ENCODE data around the gene SYNRG.
A peak's percentile ranks its signal among the peaks of the same experiment; 100 is the strongest.

Gene SYNRG

DNA sequence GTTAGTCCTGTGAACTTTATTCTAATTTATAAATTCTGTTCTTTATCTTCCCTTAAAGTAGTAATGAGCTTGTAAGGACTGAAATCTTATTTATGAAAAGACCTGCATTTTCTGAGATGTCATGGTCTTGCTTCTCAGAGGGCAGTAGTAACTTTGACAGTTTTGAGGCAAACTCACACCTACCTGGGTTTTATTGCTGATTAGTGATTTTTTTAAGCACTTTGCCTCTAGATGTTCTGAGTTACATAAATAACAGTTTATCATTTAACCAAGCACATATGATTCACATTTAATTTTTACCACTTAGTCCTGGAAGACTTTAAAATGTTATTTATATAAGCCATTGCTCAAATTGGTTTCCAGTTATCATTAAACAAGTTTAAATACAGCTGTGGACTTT lies 108.8 kb downstream of the SYNRG start:
- in situ Hi-C loops (cut with HindIII; ENCODE audit: low pct_unique_long_range_greater_than_20kb, low sequenced_read_pairs): no loop called here

DNA sequence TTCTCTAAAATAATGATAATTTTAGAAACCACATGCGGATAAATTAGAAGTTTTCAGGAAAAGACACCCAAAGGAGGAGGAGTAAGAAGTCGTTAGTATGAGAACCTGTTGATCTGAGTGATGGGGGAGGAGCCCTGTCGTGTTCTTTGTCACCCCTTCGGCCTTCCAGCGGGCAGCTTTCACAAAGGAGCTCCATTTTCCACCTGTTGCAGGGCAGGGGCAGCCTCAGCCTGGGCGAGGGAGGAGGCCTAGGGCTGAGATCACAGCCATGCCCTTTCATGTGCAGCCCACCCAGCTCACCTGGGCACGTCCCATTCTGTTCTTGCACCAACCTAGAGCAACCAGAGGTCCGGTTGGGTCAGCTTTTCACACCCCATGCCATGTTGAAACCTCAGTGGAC lies 114.2 kb downstream of the SYNRG start:
- in situ Hi-C loops (cut with HindIII; ENCODE audit: low pct_unique_long_range_greater_than_20kb, low sequenced_read_pairs): no loop called here
- DNase-seq (ENCODE audit: low read depth in 1 of 2, low spot score in 1 of 2): no peak
- no peak for TF ChIP-seq JUND (IDR thresholded peaks at IDR 0.05; ENCODE audit: low read depth)

More for the DNA sequence above, 108.8 kb downstream of the SYNRG start:
- DNase-seq (ENCODE audit: low read depth in 1 of 2, low spot score in 1 of 2): no peak
- TF ChIP-seq JUND (IDR thresholded peaks at IDR 0.05; ENCODE audit: low read depth): no peak

DNA sequence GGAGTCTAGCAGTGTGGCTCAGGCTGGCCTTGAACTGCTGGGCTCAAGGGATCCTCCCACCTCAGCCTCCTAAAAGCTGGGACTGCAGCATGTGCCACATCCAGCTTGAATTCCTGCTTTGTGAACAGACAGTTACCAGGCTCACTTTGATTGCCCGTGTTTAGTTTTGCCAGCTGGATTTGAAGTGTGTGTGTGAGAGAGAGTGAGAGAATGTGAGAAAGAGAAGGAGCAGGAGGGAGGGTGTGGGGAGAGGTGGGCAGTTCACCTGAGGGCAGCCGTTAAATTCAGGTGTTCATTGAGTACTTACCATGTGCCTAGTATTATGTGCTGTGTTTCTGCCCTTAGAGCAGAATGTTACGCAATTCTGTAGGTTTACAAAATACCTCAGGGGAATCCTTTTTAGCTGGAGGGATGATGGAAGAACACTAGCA lies 114.8 kb downstream of the SYNRG start:
- TF ChIP-seq JUND (IDR thresholded peaks at IDR 0.05; ENCODE audit: low read depth): no peak
- in situ Hi-C loops (cut with HindIII; ENCODE audit: low pct_unique_long_range_greater_than_20kb, low sequenced_read_pairs): no loop called here
- no peak for DNase-seq (ENCODE audit: low read depth in 1 of 2, low spot score in 1 of 2)

DNA sequence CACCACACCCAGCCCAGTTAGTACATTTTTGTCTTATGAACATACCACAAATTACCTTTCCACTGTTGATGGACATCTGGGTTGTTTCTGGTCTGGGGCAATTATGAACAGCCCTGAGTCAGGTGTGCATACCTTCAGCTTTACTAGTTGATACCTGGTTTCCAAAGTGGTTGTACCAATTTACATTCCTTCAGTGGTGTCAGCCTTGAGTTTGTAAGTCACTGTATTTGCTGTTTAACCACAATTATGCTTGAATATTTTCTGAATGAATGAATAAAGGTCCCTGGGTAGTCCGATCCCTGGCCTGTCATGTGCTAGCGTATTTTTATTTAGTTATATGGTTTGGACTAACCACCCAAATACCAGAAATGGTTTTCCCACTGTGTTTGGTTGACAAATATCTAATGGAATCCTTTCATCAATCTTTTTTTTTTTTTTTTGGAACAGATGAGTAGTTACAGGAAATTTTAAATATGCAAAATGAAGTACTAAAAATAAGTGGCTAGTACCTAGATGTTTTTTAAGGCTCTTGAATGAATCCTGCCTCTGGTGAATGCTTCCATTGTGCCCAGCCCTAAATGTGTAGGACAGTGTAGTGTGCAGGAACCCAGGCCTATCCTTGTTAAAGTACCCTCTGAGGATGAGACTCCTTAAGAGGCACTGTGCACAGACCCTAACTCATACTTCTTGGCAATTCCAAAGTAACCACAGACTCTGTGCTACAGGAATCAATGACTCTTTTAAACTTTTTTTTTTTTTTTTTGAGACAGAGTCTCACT lies 115.8 kb downstream of the SYNRG start:
- no peak for TF ChIP-seq JUND (IDR thresholded peaks at IDR 0.05; ENCODE audit: low read depth)
- in situ Hi-C loops (cut with HindIII; ENCODE audit: low pct_unique_long_range_greater_than_20kb, low sequenced_read_pairs): no loop called here
- peak in 1 of 2 experiments; percentile 44 for DNase-seq (ENCODE audit: low read depth in 1 of 2, low spot score in 1 of 2)

DNA sequence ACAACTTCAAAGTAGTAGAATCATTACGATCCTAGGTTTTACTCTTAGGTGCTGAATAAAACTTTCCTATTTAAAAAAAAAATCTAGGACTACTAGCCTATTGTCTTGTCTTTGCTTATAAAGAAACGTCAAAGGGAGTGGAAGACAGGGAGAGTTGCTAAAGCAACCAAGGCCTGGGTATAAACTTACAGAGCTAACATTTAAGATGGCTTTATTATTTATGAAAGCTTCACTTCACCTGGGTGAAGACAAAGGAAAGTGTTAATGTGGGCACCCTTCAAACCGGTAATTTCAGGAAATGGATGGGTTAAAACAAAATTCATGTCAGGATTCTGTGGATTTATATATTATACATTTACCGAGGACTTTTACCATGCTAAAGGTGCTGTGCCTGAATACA lies 117.1 kb downstream of the SYNRG start:
- TF ChIP-seq JUND (IDR thresholded peaks at IDR 0.05; ENCODE audit: low read depth): no peak
- DNase-seq (ENCODE audit: low read depth in 1 of 2, low spot score in 1 of 2): no peak
- in situ Hi-C loops (cut with HindIII; ENCODE audit: low pct_unique_long_range_greater_than_20kb, low sequenced_read_pairs): no loop called here

DNA sequence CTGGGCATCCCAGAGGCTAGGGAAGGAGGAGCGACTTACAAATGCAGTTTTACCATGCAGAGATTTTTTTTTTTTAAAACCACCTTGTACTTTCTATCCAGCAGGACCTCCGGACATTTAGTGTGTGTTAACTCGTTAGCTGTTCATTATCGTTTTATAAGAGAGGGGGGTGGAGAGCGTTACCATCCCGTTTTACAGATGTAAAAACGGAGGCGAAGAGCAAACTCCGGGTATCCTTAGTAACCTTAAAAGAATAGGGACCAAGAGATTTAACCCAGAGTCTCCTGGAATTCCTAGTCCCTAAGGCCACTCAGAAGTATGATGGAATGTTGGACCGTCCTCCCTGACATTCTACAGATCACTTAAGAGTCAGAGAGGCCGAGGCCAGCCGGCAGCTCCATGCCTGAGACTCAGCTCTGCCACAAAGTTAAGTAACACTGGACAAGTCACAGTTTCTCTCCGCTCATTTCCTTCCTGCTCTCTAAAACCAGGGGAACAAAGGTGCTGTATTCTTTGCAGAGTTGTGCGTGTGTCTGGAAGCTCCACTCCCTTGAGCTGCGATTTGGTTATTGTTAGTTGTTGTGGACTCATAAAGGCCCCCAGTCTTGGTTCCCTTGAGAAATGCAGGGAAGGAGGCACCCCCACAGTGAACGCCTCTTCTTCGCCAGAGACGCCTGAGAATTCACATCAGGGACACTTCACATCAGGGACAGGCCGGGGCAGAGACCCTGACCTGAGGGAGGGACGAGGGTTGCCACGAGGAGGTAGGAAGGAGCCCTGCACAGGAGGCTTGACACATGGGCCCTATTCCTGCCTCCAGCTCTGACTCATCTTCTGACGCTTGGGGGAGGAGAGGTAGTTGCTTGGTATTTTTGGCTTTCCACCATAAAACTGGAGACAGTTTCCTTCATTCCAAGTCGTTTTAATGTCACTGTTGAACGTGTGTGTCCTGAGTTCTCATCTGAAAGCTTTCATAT lies 118.3 kb downstream of the SYNRG start:
- TF ChIP-seq JUND (IDR thresholded peaks at IDR 0.05; ENCODE audit: low read depth): peak; percentile 22; the same call in 1 of the 2 replicates
- DNase-seq (ENCODE audit: low read depth in 1 of 2, low spot score in 1 of 2): peak; percentile 85 to 87
- in situ Hi-C loops (cut with HindIII; ENCODE audit: low pct_unique_long_range_greater_than_20kb, low sequenced_read_pairs): no loop called here

DNA sequence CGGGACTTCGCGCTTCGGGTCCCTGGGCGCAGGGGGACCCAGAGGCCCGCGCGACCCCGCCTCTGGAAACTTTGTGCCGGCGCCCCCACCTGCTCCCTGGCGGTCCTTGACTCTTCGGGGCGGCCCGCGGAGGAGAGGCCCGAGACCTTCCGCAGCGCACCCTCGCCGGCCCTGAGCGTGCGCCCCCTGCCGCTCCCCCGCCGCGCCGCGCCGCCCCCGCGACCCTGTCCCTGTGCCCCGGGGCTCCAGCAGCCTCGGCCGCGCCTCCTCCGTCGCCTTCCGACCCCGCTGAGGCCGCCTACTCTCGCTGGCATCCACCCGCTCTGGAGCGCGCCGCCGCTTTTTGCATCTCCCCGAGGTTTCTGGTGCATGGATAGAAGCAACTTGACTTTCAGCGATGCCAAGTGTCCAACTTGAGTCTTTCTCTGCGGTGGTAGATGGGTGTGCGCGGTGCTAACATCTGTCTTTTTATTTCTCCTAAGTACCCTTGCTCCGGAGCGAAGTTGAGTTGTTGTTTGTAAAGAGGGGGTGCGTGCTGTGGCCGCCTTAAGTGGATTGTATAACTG lies 119.1 kb downstream of the SYNRG start:
- TF ChIP-seq JUND (IDR thresholded peaks at IDR 0.05; ENCODE audit: low read depth): no peak
- peak in 1 of 2 experiments; percentile 85 for DNase-seq (ENCODE audit: low read depth in 1 of 2, low spot score in 1 of 2)
- in situ Hi-C loops (cut with HindIII; ENCODE audit: low pct_unique_long_range_greater_than_20kb, low sequenced_read_pairs): no loop called here

DNA sequence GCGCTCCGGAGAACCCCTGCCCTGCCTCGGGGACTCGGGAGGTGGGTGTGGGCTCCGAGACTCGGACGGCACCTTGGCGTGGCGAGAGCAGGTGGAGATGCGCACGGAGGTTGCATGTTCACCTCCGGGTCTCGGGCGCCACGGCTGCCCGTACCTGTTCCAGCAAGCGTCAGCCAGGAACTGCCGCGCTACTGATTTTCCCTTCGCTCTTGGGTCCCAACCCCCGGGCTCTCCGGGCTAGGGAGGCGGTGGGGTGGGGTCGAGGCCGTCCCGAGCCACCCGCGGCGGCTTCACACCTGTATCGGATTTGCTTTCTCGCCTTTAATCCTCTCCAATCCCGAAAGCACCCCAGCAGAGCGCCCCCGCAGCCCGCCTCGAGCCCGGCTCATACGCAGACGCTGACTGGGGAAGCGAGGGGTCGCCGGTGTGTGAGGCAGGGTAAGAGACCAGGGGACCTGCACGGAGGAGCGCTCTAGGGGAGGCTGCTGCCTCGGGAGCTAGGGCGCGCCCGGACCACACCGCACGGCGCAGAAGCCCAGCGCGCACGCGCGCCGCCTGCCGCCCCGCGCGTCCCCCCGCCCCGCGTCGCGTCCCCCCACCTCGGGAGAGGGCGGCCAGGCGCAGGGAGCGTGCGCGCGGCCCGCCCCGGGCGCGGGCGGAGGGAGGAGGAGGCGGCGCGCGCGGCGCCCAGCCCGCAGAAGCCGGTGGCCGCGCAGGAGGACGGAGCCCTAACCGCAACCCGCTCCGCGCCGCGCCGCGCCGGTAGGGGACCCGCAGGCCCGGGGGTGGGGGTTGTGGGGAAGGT lies 119.8 kb downstream of the SYNRG start, which contains the start of gene DUSP14:
TSS of gene DUSP14 (plus strand) at position 695 of the 805 bp plus-strand sequence. CDS start 22,382 bp downstream, outside the sequence.
- TF ChIP-seq JUND (IDR thresholded peaks at IDR 0.05; ENCODE audit: low read depth): no peak
- peak; percentile 92 to 96 for DNase-seq (ENCODE audit: low read depth in 1 of 2, low spot score in 1 of 2)
- in situ Hi-C loops (cut with HindIII; ENCODE audit: low pct_unique_long_range_greater_than_20kb, low sequenced_read_pairs): no loop called here

DNA sequence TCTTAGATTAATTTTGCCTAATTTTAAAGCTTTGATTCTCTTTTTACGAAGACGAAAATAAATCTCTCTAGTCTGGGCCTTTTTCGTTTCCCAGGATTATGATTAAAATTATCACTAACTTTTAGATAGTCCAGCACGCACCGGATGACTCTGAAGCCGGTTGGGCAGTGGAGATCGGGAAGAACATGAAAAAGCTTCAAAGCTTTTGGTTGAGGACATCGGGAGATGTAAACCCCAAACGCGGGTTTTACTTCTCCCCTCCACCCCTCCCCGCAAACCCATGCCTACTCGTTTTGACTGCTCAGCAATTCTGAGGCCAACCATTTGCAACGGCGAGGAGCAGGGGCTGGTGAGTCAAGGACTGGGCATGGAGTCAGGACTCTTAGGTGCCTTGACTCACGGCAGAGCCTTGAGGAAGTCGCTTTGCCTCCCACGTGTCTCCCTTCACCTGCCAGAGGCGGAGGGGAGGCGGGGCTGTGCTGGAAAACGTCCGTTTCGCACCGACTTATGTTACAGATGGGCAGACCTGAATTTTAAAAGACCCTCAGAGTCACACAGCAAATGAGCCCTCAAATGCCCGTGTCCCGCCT lies 120.5 kb downstream of the SYNRG start:
- in situ Hi-C loops (cut with HindIII; ENCODE audit: low pct_unique_long_range_greater_than_20kb, low sequenced_read_pairs): no loop called here
- DNase-seq (ENCODE audit: low read depth in 1 of 2, low spot score in 1 of 2): peak; percentile 83 to 95
- TF ChIP-seq JUND (IDR thresholded peaks at IDR 0.05; ENCODE audit: low read depth): no peak; the same call in 1 of the 2 replicates

DNA sequence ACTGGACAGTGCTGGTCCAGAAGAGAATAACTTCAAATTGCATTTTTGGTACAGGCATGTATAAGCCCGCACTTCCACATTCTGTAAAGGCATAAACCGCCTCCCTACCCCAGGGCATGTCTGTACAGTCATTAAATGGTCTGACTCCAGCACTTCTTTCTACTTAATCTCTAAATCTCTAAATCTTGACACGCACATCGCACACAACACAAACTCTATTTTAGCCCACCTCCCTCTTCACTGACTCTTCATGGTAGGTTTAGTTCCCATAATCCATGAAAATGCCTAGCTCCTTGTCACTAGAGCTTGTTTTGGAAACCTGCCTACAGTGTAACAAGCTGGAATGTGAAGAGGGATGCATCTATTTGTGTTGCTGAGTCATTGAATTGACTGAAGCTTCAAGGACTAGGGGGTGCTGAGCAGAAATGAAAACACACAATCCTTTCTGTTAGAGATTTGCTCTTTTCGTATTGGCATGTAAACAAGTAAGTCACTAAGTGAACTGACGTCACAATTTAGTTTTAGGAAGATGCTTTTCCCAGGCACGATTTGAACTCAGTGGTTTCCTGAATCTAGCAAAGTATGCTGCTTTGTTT lies 121.1 kb downstream of the SYNRG start:
- DNase-seq (ENCODE audit: low read depth in 1 of 2, low spot score in 1 of 2): peak; percentile 64 to 95
- peak; percentile 93 for TF ChIP-seq JUND (IDR thresholded peaks at IDR 0.05; ENCODE audit: low read depth)
- in situ Hi-C loops (cut with HindIII; ENCODE audit: low pct_unique_long_range_greater_than_20kb, low sequenced_read_pairs): no loop called here

DNA sequence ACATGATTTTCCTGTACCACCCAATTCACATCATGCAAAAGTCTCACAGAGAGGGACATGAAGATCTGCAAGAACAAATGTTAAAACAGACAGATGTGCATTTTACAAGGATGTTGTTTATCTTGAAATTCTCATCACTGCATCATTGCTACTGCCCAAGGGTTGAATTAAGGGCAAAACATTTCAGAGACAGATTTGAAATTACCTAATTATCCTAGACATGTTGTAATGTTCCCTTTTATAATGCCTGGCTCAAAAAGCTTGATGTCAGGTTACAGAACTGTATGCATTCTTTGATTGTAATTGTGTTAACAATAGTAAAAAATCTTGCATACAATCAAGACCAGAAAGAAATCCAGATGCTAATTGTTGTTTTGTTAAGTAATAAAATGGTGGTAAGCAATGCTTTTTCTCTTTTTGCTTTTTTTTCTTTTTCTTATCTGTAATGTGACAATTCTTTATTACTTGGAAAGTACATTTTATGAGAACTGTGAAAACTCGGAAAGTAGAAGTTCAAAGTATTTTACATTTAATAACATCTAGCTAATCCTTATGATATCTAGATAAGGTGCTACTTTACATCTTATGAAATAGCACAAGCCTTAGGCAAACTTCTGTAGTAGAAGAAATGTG lies 123.2 kb downstream of the SYNRG start:
- in situ Hi-C loops (cut with HindIII; ENCODE audit: low pct_unique_long_range_greater_than_20kb, low sequenced_read_pairs): no loop called here
- no peak for TF ChIP-seq JUND (IDR thresholded peaks at IDR 0.05; ENCODE audit: low read depth)
- DNase-seq (ENCODE audit: low read depth in 1 of 2, low spot score in 1 of 2): no peak
